Stomach (tissue), 9 donors: ENCODE data around the gene CDC14A. TPM values are rescaled to one million over a fixed set of nuclear protein-coding genes. Genes with fewer than 3 reads are reported as not detected.

Experiments used
- DNase-seq, 2 donors: peaks; one replicate each; pipeline versions ENCODE4 v3.0.0 to v3.0.0-alpha.2; 2013 to 2019
- H3K27ac ChIP-seq, 5 donors: fragments of 200-600 bp in 4 of 5; sonication (generic) in 4 of 5; one replicate each; pipeline ENCODE4 v1.5.1; 2013 to 2019; ENCODE audit warnings: mild to moderate bottlenecking in 1 of 5, moderate library complexity in 1 of 5
- H3K27me3 ChIP-seq, 3 donors: fragments of 200-600 bp; sonication (generic); one replicate each; pipeline ENCODE4 v1.5.1; 2017 to 2019; ENCODE audit warnings: mixed run types in 1 of 3
- H3K36me3 ChIP-seq, 4 donors: fragments of 200-600 bp; sonication (generic); 1 replicate in 3 of 4; 2 replicates in 1 of 4; pipeline ENCODE4 v1.5.1; 2016 to 2019
- H3K4me1 ChIP-seq, 4 donors: fragments of 200-600 bp; sonication (generic); one replicate each; pipeline ENCODE4 v1.5.1; 2016 to 2019
- H3K4me3 ChIP-seq, 4 donors: fragments of 200-600 bp; sonication (generic) in 3 of 4; one replicate each; pipeline ENCODE4 v1.5.1; 2016 to 2019; ENCODE audit warnings: mild to moderate bottlenecking in 1 of 4
- H3K9me3 ChIP-seq, 4 donors: fragments of 200-600 bp; sonication (generic); one replicate each; pipeline ENCODE4 v1.5.1; 2016 to 2019
- EP300 ChIP-seq: sonication (generic); formaldehyde crosslinking; IDR thresholded peaks from one replicate; pipeline ENCODE4 v1.6.1; 2017; ENCODE audit warnings: antibody characterized with exemption
- POLR2A ChIP-seq, 4 donors: fragments of 450-650 bp; IDR thresholded peaks; one replicate each; pipeline ENCODE4 v1.6.1; 2016; ENCODE audit warnings: antibody characterized with exemption in 4 of 4, control low read depth in 2 of 4, mild to moderate bottlenecking in 1 of 4, moderate library complexity in 1 of 4
- POLR2AphosphoS5 ChIP-seq, 3 donors: sonication (generic); formaldehyde crosslinking; IDR thresholded peaks; one replicate each; pipeline ENCODE4 v1.6.1; 2016; ENCODE audit warnings: antibody characterized with exemption in 3 of 3
- WGBS, 5 donors: extraction: QIAGEN DNeasy Blood & Tissue Kit in 3 of 5; methylation state at CpG; one replicate each; pipeline versions ENCODE4 v1.1.5 to v1.1.7; 2013 to 2018; 5-methylcytosine and 5-hydroxymethylcytosine counted together
- intact Hi-C: fragments of 100-400 bp; cut with DNase I; formaldehyde crosslinking; loops from one replicate; pipeline ENCODE4 v1.15.1; 2023; ENCODE audit warnings: low total_unique reads
- polyA plus RNA-seq, 3 donors: library from polyadenylated mRNA; stranded (reverse); fragments of 200-250 nt; gene quantifications; one replicate each; pipeline ENCODE4 v1.2.3, GENCODE V29; 2013
- total RNA-seq, 5 donors: library from RNA; depleted of rRNA; stranded (reverse); fragments of >200 nt; gene quantifications; one replicate each; pipeline versions ENCODE4 v1.1.0 to v1.2.3, GENCODE V29; 2014 to 2016
- TF ChIP-seq, protein P1 (sequence below), 7 experiments: fragments of 450-650 bp in 4 of 7; fragments of 200-600 bp in 3 of 7; sonication (generic) in 3 of 7; IDR thresholded peaks; one replicate each; pipeline ENCODE4 v1.5.1; 2016 to 2019; ENCODE audit warnings: antibody characterized with exemption in 7 of 7, control low read depth in 2 of 7, mild to moderate bottlenecking in 1 of 7
- donor health status: healthy with polysubstance abuse.
- donor health status: Bipolar disorder and iron deficiency.
- donor health status: healthy.

CDC14A gene
- total and polyA plus RNA-seq, 8 donors: 2.1 to 31.0 (median 12.1) TPM

GRCh38 chr1:100496896-100497295 is 144.6 kb downstream of the CDC14A start:
- Histone ChIP-seq H3K9me3 (no peaks in the 10 kb centered on the region), H3K27me3 (no peaks in the 10 kb centered on the region), H3K27ac (no peak overlapping the region), H3K36me3 (peaks cover 23 to 67% (median 61%) of the 10 kb centered on the region in 4 donors), H3K4me1 (no peaks in the 10 kb centered on the region), H3K4me3 (no peak overlapping the region)
- DNase-seq: no peak
- no peak for TF ChIP-seq POLR2A (IDR thresholded peaks at IDR 0.05)
- no peak for TF ChIP-seq EP300
- TF ChIP-seq, protein P1, sequence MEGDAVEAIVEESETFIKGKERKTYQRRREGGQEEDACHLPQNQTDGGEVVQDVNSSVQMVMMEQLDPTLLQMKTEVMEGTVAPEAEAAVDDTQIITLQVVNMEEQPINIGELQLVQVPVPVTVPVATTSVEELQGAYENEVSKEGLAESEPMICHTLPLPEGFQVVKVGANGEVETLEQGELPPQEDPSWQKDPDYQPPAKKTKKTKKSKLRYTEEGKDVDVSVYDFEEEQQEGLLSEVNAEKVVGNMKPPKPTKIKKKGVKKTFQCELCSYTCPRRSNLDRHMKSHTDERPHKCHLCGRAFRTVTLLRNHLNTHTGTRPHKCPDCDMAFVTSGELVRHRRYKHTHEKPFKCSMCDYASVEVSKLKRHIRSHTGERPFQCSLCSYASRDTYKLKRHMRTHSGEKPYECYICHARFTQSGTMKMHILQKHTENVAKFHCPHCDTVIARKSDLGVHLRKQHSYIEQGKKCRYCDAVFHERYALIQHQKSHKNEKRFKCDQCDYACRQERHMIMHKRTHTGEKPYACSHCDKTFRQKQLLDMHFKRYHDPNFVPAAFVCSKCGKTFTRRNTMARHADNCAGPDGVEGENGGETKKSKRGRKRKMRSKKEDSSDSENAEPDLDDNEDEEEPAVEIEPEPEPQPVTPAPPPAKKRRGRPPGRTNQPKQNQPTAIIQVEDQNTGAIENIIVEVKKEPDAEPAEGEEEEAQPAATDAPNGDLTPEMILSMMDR (IDR thresholded peaks at IDR 0.05): no peak
- TF ChIP-seq POLR2AphosphoS5 (IDR thresholded peaks at IDR 0.05): no peak
- WGBS, 5 donors: 92 to 99% (median 98%) methylated on average over 2 of the region's 2 CpGs
- intact Hi-C loops: no loop called here

- DNase-seq: no peak
- Histone ChIP-seq H3K27me3 (no peaks in the 10 kb centered on the region), H3K4me1 (no peaks in the 10 kb centered on the region), H3K27ac (no peak overlapping the region), H3K4me3 (no peak overlapping the region), H3K9me3 (no peaks in the 10 kb centered on the region), H3K36me3 (peaks cover 23 to 73% (median 69%) of the 10 kb centered on the region in 4 donors)
- no peak for TF ChIP-seq EP300
- no peak for TF ChIP-seq POLR2AphosphoS5 (IDR thresholded peaks at IDR 0.05)
- no peak for TF ChIP-seq POLR2A (IDR thresholded peaks at IDR 0.05)
- TF ChIP-seq, protein P1 (IDR thresholded peaks at IDR 0.05): no peak
- intact Hi-C loops: no loop called here
- WGBS, 5 donors: 86 to 93% (median 91%) methylated on average over 4 of the region's 4 CpGs
Measured at GRCh38 chr1:100497796-100498195, 145.5 kb downstream of the CDC14A start.

DNA sequence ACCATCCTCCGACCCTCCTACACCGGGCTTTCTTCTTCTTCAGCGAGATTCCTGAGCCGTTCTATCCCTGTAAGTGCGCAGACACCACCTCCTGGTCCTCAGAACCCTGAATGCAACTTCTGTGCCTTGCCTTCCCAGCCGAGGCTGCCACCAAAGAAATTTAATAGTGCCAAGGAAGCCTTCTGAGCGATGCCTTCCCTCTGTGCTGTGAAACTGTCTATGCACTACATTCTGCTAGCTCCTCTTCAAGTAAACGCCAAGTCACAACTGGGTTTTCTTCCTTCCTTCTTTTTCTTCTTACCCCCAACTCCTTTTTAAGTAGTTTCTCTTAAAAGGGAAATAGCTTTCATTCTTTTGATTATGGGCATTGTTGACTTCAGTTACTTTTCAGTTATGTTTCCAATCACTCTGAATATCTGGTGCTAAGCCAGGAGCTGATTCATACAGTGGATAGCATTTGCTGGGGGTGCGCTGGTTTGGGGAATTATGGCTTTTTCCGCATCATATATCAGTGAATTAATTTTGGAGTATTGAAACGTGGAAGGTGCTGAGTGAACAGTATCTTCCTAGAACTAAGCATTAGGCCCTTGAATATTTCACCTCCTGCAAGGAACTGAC is 147.0 kb downstream of the CDC14A start:
- peaks cover 23 to 82% (median 77%) of the 10 kb centered on the region in 4 donors for H3K36me3 ChIP-seq
- H3K27me3 ChIP-seq: no peaks in the 10 kb centered on the region
- WGBS, 5 donors: 92 to 96% (median 94%) methylated on average over 11 of the region's 11 CpGs
- DNase-seq: no peak
- H3K9me3 ChIP-seq: no peaks in the 10 kb centered on the region
- TF ChIP-seq POLR2A (IDR thresholded peaks at IDR 0.05) (no peak), EP300 (no peak)
- TF ChIP-seq, protein P1 (IDR thresholded peaks at IDR 0.05): no peak
- no peak overlapping the region for H3K4me3 ChIP-seq
- no peak overlapping the region for H3K27ac ChIP-seq
- intact Hi-C loops: no loop called here
- H3K4me1 ChIP-seq: no peaks in the 10 kb centered on the region

DNA sequence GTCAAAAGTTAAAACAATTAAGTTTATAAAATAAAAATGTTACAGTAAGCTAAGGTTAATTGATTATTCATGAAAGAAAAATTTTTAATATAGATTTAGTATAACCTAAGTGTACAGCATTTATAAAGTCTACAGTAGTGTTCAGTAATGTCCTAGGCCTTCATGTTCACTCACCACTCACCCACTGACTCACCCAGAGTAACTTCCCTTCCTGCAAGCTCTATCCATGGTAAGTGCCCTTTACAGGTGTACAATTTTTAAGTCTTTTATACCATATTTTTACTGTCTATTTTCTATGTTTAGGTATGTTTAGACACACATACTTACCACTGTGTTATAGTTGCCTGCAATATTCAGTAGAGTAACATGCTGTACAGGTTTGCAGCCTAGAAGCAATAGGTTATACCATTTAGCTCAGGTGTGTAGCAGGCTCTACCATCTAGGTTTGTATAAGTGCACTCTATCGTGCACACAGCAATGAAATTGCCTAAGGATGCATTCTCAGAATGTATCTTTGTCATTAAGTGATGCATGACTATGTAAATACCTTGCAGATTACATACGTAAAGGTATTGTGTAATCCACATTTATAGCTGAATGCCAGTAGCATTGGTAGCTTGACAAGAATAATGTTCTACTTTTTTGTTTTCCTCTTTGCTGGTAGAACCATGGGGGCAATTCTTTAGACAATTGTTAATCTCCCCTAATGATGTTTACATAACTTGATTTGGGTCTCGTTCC is 149.9 kb downstream of the CDC14A start:
- Histone ChIP-seq H3K9me3 (no peaks in the 10 kb centered on the region), H3K4me3 (no peak overlapping the region), H3K27me3 (no peaks in the 10 kb centered on the region), H3K27ac (no peak overlapping the region), H3K36me3 (peaks cover 28 to 87% (median 68%) of the 10 kb centered on the region in 4 donors), H3K4me1 (no peaks in the 10 kb centered on the region)
- DNase-seq: no peak
- TF ChIP-seq EP300 (no peak), POLR2A (IDR thresholded peaks at IDR 0.05) (no peak), POLR2AphosphoS5 (IDR thresholded peaks at IDR 0.05) (no peak)
- TF ChIP-seq, protein P1 (IDR thresholded peaks at IDR 0.05): no peak
- WGBS, 5 donors: 68 to 80% (median 75%) methylated on average over 3 of the region's 3 CpGs
- intact Hi-C loops: no loop called here
